LNCaP clone FGC (cell line): ENCODE measurements around the gene ARMH2.

Experiments
- DNase-seq: peaks from one replicate; pipeline ENCODE4 v3.0.0-alpha.2; 2011; ENCODE audit warnings: low read depth
- H3K4me3 ChIP-seq: 2 replicates; pipeline ENCODE4 v1.5.1; 2011; ENCODE audit warnings: mild to moderate bottlenecking, low read depth, low read length, control low read depth
- CTCF ChIP-seq: IDR thresholded peaks from 2 replicates; pipeline ENCODE4 v1.5.1; 2012; ENCODE audit warnings: mild to moderate bottlenecking; ENCODE audit not compliant: control insufficient read depth, insufficient read depth; ENCODE audit errors: extremely low read depth

ARMH2 gene

GRCh38 chr6:24749297-24749696, 49.4 kb downstream of the ARMH2 start:
- no peak overlapping the region for H3K4me3 ChIP-seq
- DNase-seq = no peak
- TF ChIP-seq CTCF = no peak
